ENCODE results near the gene NPM3. TPM values are rescaled to one million over a fixed set of nuclear protein-coding genes. Genes with fewer than 3 reads are reported as not detected.

The NPM3 gene
- total and polyA plus RNA-seq, 2 of the 13 experiments (the other 11 are each of a cell fraction or from before 2014, with no cell fraction given), result 47.6 to 129 TPM

DNA sequence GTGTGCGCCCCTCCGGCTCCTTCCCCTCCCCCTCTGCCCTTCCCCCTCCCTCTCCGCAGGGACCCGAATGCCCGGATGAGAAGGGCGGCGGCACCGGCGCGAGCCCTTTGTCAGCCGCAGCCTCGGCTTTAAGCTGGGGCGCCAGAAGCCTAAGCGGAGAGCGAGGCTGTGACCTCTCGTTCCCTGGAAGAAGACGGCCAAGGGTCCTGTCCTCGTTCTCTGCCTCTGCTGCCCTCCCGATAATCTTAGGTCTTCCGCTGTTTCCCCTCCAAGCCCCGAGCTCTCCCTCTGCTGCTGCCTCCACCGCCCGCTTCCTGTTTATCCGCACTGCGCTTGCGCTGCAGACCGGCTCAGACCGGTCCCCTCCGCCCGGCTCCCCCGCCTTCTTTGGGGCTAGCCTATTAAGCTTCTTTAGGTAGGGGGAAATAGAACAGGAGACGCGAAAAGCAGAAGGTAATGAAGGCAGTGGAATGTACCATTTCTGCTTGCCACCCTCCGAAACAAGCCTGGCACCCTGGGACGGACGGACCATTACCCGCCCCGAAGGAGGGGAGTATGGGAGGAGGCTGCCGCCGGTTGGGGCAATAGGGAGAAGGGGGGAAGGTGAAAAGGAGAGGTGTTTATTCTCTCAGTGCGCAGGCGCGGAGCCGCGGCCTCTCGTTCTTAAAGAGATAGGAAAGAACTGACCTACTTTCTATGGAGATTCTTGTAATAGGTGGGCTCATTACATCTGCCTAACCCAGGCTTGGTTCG is 35.0 kb upstream of the NPM3 start, which contains the start of gene OGA (continued):
- TF ChIP-seq MEIS1 (CRISPR knock-in tag; IDR thresholded peaks at IDR 0.05; ENCODE audit: borderline replicate concordance) (peak; percentile 14; the same call in 1 of the 2 replicates), GTF3A (CRISPR knock-in tag; conservative IDR thresholded peaks at IDR 0.05) (no peak; the same call in 1 of the 2 replicates), SP5 (CRISPR knock-in tag; IDR thresholded peaks at IDR 0.05; ENCODE audit: borderline replicate concordance, low read depth) (peak; percentile 84), ZNF556 (CRISPR knock-in tag; IDR thresholded peaks at IDR 0.05; ENCODE audit: borderline replicate concordance) (0 out of 2 replicates have a peak, but pooled peaks have one; percentile 23), SIX4 (CRISPR knock-in tag; IDR thresholded peaks at IDR 0.05) (no peak), MXI1 (IDR thresholded peaks at IDR 0.05; ENCODE audit: borderline replicate concordance, low read depth, low read length) (peak; percentile 51; the same call in 1 of the 3 replicates), TSC22D2 (CRISPR knock-in tag; IDR thresholded peaks at IDR 0.05; ENCODE audit: borderline replicate concordance) (no peak), GATAD2A (CRISPR knock-in tag; IDR thresholded peaks at IDR 0.05) (no peak; the same call in none of the 2 replicates), ZNF205 (CRISPR knock-in tag; IDR thresholded peaks at IDR 0.05) (0 out of 2 replicates have a peak, but pooled peaks have one; percentile 31), HNF4A (CRISPR knock-in tag; IDR thresholded peaks at IDR 0.05) (peak; percentile 16; the same call in 1 of the 2 replicates), FOXC1 (CRISPR knock-in tag; IDR thresholded peaks at IDR 0.05; ENCODE audit: borderline replicate concordance) (peak; percentile 76), SMAD9 (CRISPR knock-in tag; IDR thresholded peaks at IDR 0.05) (0 out of 2 replicates have a peak, but pooled peaks have one; percentile 59), ZNF546 (CRISPR knock-in tag; conservative IDR thresholded peaks at IDR 0.05) (0 out of 2 replicates have a peak, but pooled peaks have one; percentile 18), ERF (CRISPR knock-in tag; IDR thresholded peaks at IDR 0.05) (0 out of 2 replicates have a peak, but pooled peaks have one; percentile 14), HDAC2 (CRISPR knock-in tag; IDR thresholded peaks at IDR 0.05) (no peak; the same call in 1 of the 2 replicates), ZNF136 (CRISPR knock-in tag; IDR thresholded peaks at IDR 0.05; ENCODE audit: low read depth) (0 out of 2 replicates have a peak, but pooled peaks have one; percentile 46), FOXJ3 (CRISPR knock-in tag; IDR thresholded peaks at IDR 0.05; ENCODE audit: borderline replicate concordance) (peak; percentile 80; the same call in 1 of the 2 replicates), ZNF260 (CRISPR knock-in tag; IDR thresholded peaks at IDR 0.05; ENCODE audit: borderline replicate concordance, low read depth) (no peak), ZBTB3 (CRISPR knock-in tag; IDR thresholded peaks at IDR 0.05; ENCODE audit: borderline replicate concordance, low read depth) (no peak), SP140L (CRISPR knock-in tag; IDR thresholded peaks at IDR 0.05; ENCODE audit: borderline replicate concordance) (no peak), KDM5B (CRISPR knock-in tag; IDR thresholded peaks at IDR 0.05; ENCODE audit: borderline replicate concordance) (no peak), ZNF543 (CRISPR knock-in tag; IDR thresholded peaks at IDR 0.05) (no peak), ZNF549 (CRISPR knock-in tag; IDR thresholded peaks at IDR 0.05) (no peak)
- TF ChIP-seq, protein P1, sequence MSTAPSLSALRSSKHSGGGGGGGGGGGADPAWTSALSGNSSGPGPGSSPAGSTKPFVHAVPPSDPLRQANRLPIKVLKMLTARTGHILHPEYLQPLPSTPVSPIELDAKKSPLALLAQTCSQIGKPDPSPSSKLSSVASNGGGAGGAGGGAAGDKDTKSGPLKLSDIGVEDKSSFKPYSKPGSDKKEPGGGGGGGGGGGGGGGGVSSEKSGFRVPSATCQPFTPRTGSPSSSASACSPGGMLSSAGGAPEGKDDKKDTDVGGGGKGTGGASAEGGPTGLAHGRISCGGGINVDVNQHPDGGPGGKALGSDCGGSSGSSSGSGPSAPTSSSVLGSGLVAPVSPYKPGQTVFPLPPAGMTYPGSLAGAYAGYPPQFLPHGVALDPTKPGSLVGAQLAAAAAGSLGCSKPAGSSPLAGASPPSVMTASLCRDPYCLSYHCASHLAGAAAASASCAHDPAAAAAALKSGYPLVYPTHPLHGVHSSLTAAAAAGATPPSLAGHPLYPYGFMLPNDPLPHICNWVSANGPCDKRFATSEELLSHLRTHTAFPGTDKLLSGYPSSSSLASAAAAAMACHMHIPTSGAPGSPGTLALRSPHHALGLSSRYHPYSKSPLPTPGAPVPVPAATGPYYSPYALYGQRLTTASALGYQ (CRISPR knock-in tag; IDR thresholded peaks at IDR 0.05), result peak; percentile 74; the same call in 1 of the 2 replicates
- TF ChIP-seq, protein P2, sequence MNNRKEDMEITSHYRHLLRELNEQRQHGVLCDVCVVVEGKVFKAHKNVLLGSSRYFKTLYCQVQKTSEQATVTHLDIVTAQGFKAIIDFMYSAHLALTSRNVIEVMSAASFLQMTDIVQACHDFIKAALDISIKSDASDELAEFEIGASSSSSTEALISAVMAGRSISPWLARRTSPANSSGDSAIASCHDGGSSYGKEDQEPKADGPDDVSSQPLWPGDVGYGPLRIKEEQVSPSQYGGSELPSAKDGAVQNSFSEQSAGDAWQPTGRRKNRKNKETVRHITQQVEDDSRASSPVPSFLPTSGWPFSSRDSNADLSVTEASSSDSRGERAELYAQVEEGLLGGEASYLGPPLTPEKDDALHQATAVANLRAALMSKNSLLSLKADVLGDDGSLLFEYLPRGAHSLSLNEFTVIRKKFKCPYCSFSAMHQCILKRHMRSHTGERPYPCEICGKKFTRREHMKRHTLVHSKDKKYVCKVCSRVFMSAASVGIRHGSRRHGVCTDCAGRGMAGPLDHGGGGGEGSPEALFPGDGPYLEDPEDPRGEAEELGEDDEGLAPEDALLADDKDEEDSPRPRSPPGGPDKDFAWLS (CRISPR knock-in tag; IDR thresholded peaks at IDR 0.05; ENCODE audit: borderline replicate concordance), result no peak
- TF ChIP-seq, protein P3, sequence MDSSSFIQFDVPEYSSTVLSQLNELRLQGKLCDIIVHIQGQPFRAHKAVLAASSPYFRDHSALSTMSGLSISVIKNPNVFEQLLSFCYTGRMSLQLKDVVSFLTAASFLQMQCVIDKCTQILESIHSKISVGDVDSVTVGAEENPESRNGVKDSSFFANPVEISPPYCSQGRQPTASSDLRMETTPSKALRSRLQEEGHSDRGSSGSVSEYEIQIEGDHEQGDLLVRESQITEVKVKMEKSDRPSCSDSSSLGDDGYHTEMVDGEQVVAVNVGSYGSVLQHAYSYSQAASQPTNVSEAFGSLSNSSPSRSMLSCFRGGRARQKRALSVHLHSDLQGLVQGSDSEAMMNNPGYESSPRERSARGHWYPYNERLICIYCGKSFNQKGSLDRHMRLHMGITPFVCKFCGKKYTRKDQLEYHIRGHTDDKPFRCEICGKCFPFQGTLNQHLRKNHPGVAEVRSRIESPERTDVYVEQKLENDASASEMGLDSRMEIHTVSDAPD (CRISPR knock-in tag; IDR thresholded peaks at IDR 0.05), result no peak

Data from HepG2 (cell line).